Measurements from ENCODE around the gene PFN4.

Gene PFN4

DNA sequence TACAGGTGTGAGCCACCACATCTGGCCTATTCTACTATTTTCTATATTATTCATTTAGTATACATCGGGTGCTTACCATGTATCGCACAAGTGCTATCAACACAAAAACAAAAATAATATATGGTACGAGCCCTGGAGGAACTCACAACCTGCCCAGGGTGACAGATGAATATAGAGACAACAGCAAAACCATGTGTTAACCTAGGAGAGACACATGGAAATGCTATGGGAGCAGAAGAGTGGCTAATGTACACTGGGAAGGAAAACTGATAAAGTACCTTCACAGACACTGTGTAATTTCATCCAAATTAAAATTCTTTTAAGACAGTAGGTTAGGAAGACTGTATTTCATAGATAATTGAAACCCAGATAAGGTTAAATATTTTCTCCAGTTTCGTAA lies 50.9 kb downstream of the PFN4 start:
- TF ChIP-seq, protein P1, sequence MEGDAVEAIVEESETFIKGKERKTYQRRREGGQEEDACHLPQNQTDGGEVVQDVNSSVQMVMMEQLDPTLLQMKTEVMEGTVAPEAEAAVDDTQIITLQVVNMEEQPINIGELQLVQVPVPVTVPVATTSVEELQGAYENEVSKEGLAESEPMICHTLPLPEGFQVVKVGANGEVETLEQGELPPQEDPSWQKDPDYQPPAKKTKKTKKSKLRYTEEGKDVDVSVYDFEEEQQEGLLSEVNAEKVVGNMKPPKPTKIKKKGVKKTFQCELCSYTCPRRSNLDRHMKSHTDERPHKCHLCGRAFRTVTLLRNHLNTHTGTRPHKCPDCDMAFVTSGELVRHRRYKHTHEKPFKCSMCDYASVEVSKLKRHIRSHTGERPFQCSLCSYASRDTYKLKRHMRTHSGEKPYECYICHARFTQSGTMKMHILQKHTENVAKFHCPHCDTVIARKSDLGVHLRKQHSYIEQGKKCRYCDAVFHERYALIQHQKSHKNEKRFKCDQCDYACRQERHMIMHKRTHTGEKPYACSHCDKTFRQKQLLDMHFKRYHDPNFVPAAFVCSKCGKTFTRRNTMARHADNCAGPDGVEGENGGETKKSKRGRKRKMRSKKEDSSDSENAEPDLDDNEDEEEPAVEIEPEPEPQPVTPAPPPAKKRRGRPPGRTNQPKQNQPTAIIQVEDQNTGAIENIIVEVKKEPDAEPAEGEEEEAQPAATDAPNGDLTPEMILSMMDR (IDR thresholded peaks at IDR 0.05): no peak
- no peak overlapping the region for H3K27ac ChIP-seq
- H3K4me3 ChIP-seq: no peak overlapping the region
- no peak for DNase-seq (ENCODE audit: low spot score)

DNA sequence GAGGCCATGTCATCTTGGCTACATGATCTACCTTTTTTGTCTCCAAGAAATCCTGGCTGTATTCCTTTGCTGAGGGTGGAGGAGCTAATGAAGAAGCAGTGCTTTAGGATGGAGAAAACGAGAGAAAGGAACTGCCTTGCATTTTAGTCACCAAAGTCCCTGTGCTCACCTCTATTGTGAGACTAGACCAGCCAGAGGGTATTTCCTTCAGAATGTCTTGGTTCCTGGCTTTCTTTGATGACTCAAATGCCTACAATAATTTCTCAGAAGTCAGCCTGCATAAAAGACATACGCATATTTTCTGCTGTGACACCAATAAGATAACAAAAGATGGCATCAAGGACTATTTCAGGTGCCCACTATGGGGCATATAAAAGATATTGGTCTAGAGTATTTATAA lies 57.8 kb downstream of the PFN4 start:
- DNase-seq (ENCODE audit: low spot score): no peak
- Histone ChIP-seq H3K4me3 (no peak overlapping the region), H3K27ac (no peak overlapping the region)
- TF ChIP-seq, protein P1 (IDR thresholded peaks at IDR 0.05): no peak

Data from coronary artery (tissue), 2 donors.